Measurements from ENCODE around the gene XKR7.

XKR7 gene

DNA sequence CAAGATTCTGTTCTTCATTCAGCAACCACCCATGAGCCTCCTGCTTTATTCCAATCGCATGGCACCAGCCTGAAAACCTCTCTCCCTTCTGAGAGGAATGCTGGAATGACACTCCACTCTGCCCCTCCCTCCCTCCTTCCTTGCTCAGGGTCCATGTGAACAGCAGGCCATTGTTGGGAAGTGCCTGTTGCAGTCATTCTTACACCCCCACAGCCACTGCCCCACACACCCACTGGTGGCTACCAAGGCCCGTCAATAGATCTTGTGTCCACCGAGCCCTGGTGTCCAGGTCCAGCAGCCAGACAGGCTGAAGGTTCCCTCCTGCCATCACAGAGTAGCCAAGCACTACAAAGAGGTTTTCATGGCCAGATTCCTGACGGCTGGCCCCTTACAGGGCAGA, 22.6 kb upstream of the XKR7 start:
- no peak for DNase-seq

DNA sequence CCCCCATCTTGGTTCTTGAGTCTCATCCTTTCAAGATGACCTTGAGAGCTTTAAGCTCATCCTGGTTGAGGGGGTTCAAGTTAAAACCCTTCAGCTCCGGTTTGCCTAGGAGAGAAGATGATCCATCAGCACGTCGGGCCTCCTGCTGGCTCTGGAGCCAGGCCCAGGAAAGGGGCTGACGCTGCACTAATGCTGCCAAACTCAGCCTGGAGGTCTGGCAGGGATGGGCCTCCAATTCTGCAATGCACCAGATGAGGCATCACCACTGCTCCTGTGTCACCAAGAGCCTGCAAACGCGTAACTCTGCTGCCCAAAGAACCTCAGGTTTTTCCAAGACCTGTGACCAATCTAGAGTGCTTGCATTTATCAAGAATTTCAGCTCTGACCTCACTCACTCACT, 22.2 kb upstream of the XKR7 start:
- DNase-seq: no peak

DNA sequence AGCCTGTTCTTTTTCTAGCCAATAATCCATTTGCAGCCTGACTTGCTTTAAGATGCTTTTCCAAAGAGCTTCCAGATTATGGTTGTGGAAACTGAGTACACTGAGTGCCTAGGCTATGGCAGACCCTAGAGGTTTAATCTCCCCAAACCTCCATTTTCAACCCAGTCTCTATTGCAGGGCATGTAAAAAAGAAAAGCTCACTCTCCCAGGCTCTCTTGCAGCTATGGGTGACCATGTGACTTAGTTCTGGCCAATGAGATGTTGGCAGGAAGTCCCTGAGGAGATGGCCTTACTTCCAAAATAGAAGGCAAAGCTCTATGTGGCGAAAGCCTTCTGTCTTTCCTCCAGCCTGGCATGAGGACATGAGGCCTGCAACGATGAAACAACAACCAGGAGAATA, 19.9 kb upstream of the XKR7 start:
- DNase-seq: no peak

- no peak for DNase-seq
Observed at GRCh38 chr20:31949877-31950646, 17.9 kb upstream of the XKR7 start.

DNA sequence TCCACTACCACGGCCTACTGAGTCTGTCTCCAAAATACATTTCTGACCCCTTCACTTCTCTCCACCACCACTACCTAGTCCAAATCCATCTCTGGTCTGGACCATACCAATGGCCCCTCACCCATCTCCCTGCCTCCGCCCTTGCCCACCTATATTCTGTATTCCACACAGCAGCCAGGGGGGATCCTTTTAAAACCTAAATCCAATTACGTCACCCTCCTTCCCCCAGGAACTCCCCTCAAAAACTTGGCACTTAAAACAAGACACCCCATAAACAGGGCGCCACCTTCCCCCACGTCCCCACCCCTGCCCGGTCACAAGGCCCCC, 16.8 kb upstream of the XKR7 start:
- no peak for DNase-seq

DNA sequence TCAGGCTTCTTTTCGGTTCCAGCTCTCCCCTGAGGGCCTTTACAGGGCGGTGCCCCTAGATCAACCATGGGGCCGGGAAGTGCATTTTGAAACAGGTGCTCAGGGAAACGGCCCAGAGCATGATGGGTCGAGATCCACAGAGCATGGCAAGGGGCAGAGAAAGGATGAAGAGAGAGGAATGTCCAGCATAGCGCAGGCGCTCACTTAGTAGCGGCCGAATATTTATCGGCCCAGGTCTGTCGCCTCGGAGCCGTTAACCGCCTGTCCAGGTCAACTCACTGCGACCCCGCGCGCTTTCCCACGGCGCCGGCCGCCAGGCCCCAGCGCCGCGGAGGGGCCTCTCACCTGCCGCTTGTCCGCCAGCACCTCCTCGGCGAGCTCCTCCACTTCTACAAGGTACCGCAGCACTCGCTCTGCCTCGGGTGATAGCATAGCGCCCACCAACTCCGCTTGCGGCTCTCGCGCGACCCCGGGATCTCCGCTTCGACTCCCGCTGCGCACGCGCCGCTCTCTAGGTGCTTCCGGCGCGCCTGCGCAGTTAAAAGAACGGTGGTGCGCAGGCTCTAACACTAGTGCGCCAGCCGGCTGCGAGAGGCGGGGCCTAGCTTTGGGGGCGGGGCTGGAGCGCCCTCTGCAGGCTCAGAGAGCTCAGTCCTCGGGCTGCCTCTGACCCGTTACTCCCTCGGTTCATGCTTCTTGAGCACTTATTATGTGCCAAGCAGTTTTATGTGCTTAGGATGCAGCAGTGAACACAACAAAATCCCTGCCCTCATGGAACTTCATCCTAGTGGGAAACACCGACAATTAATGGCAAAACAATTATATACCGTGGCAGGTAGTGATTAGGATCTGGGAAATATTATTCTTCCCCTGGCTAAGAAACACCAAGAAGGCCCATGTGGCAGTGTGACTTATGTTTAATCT, 16.2 kb upstream of the XKR7 start, which contains the start of gene PDRG1:
PDRG1 (minus strand) TSS at position 517 of the 924 bp plus-strand sequence; CDS start at position 432, 85 bp downstream.
- DNase-seq: peak; percentile 98 to 99

DNA sequence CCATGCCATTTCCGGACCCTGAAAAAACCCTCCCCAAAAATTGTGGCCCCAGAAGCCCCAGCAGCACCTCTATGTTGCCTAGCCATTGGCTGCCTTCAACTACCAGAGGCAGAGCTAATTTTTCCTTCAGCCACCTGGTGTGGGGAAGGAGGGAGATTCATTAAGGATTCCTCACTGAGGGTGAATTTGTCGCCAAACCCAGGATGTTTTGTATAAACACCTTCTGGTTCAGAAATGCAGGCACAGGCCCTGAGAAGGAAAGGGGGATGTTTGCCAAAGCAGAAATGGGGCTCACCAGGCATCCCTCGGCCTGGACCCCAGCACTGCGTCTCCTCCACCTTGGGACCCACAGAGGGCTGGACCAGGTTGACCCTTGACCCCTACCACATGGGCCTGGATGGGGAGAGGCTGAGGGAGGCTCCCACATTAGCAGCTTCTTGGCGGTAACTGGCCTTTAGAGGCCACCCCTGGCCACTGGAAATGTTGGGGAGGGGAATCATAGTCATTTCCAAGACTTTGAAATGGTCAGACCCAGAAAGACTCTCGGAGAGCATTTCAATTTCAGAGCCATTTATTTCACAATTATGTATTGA, 14.3 kb upstream of the XKR7 start:
- DNase-seq: no peak

DNA sequence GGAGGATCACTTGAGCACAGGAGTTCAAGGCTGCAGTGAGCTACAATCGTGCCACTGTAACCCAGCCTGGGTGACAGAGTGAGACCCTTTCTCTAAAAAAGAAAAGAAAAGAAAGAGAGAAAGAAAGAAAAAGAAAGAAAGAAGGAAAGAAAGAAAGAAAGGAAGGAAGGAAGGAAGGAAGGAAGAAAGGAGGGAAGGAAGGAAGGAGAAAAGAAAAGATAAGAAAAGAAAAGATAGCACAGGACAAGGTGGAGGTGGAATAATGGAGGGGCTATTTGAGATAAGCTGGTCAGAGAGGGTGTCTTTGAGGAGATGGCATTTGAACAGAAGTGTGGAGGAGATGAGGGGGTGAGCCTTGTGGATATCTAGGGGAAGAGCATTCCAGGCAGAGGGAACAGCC, 13.5 kb upstream of the XKR7 start:
- no peak for DNase-seq

DNA sequence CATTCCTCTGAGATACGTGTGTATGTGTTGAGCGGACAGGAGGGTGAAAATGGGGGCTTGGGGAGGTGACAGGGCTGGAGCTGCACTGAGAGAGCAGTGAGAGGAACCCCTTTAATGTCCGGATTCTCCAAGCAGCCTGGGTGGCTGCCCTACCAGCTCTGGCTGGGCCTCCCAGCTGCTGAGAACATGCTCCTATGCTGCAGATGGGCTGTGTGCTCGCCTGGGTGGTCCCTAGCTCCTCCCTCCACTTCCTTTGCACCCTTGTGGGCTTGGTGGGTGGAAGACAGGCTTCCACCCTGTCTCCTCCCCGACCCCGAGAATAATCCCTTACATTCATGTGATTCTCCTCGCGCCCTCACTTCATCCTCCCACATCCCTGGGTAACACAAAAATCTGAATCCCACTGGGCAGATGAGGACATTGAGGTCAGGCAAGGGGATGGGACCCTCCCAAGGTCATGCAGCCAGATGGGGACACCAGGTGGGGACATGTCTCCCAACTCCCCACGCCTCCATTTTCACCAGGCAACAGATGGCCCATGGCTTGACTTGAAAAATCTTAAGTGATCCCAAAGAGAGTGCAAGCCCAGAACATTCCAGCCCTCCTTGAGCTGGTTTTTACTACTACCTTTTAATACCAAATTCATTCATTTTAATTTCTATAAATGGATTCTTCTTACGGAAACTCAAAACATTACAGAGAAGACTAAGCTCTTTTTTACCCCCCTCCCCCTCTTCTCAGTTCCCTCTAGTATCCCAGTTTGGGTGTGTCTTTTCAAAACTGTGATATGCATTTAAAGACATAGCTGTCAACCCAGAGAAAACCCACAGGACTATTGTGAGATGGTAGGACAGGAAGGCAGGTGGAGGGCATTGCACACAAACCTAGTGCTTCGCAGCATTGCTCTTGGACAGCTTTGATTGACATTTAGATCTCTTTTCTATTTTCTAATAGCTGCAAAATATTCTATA, 11.1 kb upstream of the XKR7 start:
- DNase-seq: no peak

DNA sequence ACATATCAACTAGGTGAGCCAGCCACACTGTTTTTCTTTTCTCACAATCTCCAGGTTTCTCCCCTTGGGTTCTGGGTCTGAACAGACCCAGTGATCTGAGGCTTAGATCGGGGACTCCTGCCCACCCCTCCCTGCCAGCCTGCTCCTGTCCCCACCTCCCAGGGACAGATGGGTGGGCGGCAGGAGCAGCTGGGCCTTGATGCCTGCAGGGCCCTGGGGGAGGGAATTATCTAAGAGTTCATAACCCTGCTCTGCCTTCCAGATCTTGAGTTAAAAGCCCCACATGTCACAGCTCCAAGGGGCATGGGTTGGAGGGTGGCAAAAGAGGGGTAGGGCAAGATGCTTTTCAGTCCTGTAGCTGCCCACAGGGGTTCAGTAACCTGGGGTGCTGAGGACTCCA, 5.2 kb upstream of the XKR7 start:
- no peak for DNase-seq

GRCh38 chr20:31963889-31964288, 4.1 kb upstream of the XKR7 start:
- DNase-seq: no peak

DNA sequence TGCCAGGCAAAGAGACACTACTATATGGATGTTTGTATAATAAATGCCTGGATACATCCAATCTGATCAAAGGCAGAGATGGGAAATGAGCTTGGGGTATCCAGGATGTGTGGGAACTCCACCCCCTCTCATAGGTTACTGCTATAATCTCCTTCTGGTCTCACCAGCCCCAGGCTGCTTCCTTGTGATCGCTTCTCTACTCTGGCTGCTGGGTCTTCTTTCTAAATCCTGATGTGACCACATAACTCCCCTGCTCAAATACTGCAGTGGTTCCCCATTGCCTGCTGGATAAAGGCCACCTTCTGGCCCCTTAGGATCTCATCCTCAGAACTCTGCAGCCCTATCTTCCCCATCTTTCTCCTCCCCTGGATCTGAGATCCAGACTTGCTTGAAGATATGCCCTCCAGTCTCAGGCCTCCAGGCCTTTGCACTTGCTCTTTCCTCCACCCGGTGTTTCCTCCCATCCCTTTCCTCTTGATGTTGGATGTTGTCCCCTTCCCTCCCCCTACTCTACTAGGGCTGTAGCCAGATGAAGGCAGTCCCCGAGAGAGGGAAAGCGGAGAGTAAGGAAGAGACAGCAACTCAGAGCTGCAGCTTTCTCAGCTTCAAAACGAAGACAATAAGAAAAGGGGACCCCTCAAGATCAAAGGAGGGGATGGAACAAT, 828 bp upstream of the XKR7 start:
- DNase-seq: no peak

DNA sequence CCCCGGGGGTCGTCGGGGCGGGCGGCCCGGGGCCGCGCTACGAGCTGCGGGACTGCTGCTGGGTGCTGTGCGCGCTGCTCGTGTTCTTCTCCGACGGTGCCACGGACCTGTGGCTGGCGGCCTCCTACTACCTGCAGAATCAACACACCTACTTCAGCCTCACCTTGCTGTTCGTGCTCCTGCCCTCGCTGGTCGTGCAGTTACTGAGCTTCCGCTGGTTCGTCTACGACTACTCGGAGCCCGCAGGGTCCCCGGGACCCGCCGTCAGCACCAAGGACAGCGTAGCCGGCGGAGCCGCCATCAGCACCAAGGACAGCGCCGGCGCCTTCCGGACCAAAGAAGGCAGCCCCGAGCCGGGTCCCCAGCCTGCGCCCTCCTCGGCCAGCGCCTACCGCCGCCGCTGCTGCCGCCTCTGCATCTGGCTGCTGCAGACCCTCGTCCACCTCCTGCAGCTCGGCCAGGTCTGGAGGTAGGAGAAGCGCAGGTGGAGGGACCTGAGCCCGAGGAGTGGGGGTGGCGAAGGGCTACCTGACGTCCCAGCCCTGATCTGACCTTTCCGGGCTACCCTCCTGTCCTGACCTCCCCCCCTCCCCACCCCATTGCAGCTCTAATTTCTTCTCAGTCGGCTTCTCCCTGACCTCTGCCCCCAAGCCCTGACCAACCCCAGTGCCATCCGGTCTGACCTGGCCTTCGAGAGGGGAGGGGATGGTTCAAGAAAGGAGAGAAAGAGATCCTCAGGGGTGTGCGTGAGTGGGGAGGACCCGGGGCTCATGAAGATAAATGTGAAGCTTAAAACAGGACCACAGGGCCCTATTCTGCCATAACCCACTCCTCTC, 558 bp downstream of the XKR7 start:
- DNase-seq: peak; percentile 87 to 90

- DNase-seq: no peak
Observed at GRCh38 chr20:31969991-31970390, 2.0 kb downstream of the XKR7 start.

DNA sequence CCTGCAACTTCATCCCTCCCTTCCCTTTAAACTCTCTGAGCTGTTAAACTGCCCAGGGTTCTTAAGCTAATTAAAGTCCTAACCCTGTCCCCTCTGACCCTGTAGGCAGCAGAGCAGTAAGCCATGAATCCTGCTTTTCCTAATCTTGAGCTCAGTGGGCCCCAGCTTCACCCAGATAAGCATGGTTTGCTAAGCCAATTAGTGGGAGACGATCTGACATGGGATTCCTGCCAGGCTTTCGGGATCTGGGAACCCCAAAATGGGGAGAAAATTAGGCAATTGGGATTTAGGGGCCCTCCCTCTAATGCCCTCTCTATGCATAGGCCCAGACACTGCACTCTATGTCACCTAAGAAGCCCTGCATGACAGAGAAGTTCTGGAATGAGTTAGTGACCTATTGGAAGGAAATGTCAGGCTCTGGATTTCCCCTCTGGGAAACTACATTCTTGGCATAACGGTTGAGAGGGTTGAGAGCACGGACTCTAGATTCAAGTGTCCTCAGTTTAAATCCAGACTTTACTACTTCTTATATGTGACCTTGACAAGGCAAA, 4.6 kb downstream of the XKR7 start:
- DNase-seq: no peak

DNA sequence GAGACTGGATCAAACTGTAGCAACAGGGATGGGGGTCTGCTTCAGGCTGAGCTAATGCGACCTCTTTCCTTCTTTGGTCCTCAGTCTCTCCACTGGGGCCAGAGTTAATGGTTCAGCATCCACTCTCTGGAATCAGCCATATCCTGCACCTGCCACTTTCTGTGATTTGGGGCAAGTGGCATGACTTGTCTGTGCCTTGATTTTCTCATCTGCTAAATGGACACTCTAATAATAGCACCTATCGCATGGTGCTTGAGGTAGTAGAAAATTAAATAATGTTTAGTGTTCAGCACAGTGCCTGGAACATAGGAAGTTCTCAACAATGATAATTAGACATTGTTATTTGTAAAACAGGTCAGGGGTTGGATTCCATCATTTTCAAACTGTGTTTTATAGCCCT, 6.3 kb downstream of the XKR7 start:
- no peak for DNase-seq

GRCh38 chr20:31974951-31975487, 7.1 kb downstream of the XKR7 start:
- no peak for DNase-seq

- DNase-seq: no peak
Observed at GRCh38 chr20:31975874-31976273, 7.9 kb downstream of the XKR7 start.

GRCh38 chr20:31977080-31977479, 9.1 kb downstream of the XKR7 start:
- no peak for DNase-seq

GRCh38 chr20:31979713-31980426, 11.9 kb downstream of the XKR7 start:
- DNase-seq: no peak

All from activated T-cell treated with anti-CD3 and anti-CD28 coated beads, Interleukin-2, amount 50 U/mL, for 48 hours (primary cell).